Measurements from ENCODE around the gene KRTAP9-2.
"Not testable (repeated sequence)": the region's sequence is repeated elsewhere in the genome, so short reads cannot be mapped to it uniquely, and the experiment has no call there.

KRTAP9-2 gene

DNA sequence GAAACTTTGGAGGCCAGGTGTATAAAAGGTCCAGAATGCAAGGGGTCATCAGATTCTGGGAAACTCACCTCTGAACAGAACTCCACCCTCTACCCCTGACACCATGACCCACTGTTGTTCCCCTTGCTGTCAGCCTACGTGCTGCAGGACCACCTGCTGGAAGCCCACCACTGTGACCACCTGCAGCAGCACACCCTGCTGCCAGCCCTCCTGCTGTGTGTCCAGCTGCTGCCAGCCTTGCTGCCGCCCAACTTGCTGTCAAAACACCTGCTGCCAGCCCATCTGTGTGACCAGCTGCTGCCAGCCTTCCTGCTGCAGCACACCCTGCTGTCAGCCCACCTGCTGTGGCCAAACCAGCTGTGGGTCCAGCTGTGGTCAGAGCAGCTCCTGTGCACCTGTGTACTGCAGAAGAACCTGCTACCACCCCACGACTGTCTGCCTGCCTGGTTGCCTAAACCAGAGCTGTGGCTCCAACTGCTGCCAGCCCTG lies 11.5 kb downstream of the KRTAP9-2 start, which contains the start of gene KRTAP9-8:
Gene KRTAP9-8 (plus strand): TSS at position 51 of the 489 bp plus-strand sequence. CDS start 53 bp downstream, at position 104.
- DNase-seq, result not testable (repeated sequence)

DNA sequence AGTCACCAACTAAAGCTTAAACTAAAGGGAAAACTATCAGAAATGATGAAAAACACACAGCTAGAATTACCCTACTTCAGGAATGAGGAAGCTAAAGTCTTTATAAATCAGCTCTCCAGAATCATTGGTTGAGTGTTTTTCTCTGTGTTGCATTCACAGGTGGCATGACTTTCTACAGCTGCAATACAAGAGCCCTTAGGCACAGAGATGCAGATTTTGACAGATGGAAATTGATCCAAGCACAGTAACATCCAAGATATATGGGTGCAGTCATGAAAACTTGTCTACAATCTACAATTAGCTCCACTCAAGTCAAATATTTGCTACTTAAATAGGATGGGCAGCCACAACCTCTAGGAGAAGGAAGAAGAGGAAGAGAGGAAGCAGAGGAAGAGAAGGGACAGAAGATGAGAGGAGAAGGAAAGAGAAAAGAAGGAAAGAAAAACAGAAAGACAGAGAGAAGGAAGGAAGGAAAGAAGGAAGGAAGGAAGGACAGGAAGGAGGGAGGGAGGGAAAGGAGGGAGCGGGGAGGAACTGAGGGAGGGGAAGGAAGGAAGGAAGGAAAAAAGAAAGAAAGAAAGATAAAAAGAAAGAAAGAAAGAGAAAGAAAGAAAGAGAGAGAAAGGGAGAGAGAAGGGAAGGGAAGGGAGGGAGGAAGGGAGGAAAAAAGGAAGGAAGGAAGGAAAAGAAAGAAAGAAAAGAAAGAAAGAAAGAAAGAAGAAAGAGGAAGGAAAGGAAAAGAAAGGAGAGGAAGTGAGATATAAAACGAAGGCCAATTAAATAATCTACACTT lies 20.7 kb downstream of the KRTAP9-2 start:
- DNase-seq, result not testable (repeated sequence)

DNA sequence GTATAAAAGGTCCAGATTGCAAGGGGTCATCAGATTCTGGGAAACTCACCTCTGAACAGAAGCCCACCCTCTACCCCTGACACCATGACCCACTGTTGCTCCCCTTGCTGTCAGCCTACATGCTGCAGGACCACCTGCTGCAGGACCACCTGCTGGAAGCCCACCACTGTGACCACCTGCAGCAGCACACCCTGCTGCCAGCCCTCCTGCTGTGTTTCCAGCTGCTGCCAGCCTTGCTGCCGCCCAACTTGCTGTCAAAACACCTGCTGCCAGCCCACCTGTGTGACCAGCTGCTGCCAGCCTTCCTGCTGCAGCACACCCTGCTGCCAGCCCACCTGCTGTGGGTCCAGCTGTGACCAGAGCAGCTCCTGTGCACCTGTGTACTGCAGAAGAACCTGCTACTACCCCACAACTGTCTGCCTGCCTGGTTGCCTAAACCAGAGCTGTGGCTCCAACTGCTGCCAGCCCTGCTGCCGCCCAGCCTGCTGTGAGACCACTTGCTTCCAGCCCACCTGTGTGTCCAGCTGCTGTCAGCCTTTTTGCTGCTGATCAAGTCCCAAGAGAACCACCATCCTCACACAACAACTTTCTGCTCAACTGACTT lies 23.3 kb downstream of the KRTAP9-2 start, which contains the start of gene KRTAP9-4:
Gene KRTAP9-4 (plus strand): TSS at position 51 of the 604 bp plus-strand sequence. CDS start 34 bp downstream, at position 85.
- DNase-seq, result not testable (repeated sequence)

DNA sequence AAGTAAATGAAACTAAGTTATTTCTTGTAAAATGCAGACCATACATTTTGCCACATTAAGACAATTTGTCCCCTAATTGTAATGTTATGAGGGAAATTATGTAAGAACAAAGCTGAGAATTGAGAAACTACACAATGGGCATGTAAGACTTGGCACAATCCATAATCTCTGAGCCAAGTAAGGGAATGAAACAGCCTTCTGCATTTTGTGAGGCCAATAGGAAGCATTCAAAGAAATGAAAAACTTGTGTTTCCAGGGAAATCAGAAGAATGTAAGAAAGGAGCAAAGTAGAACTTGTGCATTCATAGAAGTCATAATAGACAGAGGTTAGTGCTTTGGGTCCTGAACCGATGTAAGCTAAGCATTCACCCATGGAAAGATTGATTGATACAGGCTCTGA lies 24.8 kb downstream of the KRTAP9-2 start:
- no peak for DNase-seq

DNA sequence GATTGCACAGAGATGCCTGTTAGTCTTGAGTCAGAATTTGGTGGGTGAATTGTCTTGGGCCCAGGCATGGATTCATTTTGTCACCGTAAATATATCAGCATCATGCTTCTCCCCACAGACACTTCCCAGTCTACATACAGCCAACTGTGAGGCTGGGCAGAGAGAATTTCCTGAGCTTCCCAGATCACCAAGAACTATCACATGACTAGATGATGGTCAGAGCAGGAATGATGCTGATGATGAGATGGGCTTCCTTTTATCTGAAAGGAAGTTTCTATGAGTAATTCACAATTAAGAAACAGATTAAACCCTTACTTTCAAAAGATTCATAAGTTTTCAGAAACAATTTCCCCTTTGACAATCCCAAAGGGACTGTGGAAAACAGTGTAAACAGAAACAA lies 28.4 kb downstream of the KRTAP9-2 start:
- no peak for DNase-seq

DNA sequence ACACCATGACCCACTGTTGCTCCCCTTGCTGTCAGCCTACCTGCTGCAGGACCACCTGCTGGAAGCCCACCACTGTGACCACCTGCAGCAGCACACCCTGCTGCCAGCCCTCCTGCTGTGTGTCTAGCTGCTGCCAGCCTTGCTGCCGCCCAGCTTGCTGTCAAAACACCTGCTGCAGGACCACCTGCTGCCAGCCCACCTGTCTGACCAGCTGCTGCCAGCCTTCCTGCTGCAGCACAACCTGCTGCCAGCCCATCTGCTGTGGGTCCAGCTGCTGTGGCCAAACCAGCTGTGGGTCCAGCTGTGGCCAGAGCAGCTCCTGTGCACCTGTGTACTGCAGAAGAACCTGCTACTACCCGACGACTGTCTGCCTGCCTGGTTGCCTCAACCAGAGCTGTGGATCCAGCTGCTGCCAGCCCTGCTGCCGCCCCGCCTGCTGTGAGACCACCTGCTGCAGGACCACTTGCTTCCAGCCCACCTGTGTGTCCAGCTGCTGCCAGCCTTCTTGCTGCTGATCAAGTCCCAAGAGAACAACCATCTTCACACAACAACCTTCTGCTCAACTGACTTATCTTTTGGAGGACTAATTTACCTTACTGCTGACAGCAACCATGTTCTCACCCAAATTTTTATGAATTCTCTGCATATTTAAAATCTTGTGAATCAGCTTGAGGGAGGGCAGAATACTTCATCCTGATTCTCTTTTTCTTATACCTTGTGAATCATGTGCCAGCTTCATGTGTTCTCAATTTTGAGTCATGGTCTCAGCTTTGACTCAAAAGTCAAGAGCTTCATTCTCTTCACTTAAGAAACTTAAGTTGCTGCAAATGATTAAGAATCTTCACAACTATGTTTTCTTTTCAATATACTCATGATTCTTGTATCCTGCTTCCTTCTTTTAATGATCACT lies 29.2 kb downstream of the KRTAP9-2 start, which contains the start of gene KRTAP9-9:
Gene KRTAP9-9 (plus strand): TSS at position 4 of the 910 bp plus-strand sequence.
- not testable (repeated sequence) for DNase-seq

DNA sequence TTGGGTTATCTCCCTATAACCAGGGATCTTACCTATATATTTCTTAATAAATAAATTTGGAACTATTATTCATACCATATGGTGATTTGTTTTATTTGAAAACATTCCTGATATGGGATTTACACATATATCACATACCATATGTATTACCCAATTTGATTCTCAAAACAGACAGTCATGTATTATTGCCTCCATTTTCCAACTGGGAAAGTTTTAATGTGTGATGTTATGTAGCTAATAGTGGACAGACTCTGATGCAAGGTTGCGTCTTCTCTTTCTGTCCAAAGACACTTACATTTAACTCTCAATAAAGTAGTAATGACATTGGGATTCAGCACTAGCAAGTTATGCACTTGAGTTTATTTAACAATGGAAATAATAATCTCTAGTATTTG lies 29.8 kb downstream of the KRTAP9-2 start:
- DNase-seq, result no peak

DNA sequence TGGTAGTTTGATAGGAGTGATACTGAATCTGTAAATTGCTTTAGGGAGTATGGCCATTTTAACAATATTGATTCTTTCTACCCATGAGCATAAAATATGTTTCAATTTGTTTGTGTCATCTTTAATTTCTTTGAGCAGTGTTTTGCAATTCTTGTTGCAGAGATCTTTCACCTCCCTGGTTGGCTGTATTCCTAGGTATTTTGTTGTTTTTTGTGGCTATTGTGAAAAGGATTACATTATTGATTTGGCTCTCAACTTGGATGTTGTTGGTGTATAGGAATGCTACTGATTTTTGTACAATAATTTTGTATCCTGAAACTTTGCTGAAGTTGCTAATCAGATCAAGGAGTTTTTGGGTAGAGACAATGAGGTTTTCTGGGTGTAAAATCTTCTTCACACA lies 32.0 kb downstream of the KRTAP9-2 start:
- no peak for DNase-seq

DNA sequence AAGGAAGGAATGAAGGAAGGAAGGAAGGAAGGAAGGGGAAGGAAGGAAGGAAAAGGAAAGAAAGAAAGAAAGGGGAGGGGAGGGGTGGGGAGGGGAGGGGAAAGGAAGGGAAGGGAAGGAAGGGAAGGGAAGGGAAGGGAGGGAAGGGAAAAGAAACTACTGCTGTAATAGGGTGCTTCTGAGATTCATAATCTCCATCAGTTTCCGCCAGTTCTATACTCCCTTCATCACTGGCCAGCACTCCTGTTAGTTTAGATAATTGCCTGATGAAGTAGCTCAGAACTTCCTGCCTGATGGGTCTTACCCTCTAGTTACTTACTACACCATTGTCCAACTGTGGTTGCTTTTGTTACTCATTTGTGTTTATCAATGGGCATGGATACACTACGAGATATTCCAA lies 36.8 kb downstream of the KRTAP9-2 start:
- no peak for DNase-seq

DNA sequence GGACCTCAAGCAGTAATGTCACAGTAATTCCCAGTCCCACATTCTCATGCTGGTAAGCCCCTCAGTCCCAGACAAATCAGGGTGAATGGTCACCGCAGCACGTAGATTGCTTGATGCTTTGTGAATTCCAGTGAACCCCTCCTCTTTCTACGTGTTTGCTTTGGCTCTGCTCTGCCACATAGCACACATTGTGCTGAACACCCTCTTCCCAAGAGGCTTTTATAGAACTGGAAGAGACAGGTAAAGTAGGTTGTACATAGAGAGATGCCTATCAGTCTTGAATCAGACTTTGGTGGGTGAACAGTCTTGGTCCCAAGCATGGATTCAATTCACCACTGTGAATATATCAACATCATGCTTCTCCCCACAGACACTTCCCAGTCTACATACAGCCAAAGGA lies 38.2 kb downstream of the KRTAP9-2 start:
- DNase-seq, result no peak

DNA sequence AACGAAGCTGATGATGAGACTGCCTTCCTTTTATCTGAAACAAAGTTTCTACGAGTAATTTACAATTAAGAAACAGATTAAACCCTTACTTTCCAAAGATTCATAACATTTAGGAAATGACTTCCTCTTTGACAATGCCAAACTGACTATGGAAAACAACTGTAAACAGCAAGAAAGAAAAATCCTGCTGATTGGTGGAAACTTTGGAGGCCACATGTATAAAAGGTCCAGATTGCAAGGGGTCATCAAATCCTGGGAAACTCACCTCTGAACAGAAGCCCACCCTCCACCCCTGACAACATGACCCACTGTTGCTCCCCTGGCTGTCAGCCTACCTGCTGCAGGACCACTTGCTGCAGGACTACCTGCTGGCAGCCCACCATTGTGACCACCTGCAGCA lies 38.6 kb downstream of the KRTAP9-2 start, which contains the start of gene KRTAP9-6:
Gene KRTAP9-6 (plus strand): TSS at position 301 of the 400 bp plus-strand sequence. CDS start 0 bp downstream, at position 301.
- DNase-seq, result no peak

DNA sequence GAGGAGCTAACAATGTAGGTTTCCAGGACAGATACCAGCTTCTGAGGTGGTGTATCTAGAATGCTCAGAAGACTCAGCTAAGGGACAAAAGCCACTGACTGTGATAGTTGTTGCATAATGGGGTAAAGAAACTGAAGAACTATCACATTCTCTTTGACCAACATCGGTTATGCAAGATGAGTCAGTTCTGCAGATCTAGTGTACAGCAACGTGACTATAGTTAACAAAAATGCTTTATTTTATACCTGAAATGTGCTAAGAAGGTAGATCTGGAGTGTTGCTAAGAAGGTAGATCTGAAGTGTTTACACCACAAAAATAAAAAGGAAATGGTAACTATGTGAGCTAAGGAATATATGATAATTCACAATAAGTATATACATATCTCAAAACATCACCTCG lies 41.3 kb downstream of the KRTAP9-2 start:
- no peak for DNase-seq

DNA sequence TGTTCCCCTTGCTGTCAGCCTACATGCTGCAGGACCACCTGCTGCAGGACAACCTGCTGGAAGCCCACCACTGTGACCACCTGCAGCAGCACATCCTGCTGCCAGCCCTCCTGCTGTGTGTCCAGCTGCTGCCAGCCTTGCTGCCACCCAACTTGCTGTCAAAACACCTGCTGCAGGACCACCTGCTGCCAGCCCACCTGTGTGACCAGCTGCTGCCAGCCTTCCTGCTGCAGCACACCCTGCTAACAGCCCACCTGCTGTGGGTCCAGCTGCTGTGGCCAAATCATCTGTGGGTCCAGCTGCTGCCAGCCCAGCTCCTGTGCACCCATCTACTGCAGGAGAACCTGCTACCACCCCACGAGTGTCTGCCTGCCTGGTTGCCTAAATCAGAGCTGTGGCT lies 44.9 kb downstream of the KRTAP9-2 start:
- DNase-seq, result not testable (repeated sequence)

DNA sequence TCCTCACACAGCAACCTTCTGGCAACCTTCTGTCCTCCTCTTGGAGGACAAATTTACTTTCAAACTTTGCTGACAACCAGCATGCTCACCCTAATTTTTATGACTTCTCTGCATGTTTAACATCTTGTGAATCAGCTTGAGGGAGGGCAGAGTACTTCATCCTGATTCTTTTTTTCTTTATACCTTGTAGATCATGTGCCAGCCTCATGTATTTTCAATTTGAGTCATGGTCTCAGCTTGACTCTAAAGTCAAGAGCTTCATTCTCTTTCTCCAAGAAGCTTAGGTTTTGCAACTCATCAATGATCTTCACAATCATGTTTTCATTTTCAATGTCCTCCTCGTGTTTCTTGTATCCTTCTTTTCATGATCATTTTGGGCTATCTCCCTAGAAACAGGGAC lies 45.4 kb downstream of the KRTAP9-2 start:
- DNase-seq, result no peak

DNA sequence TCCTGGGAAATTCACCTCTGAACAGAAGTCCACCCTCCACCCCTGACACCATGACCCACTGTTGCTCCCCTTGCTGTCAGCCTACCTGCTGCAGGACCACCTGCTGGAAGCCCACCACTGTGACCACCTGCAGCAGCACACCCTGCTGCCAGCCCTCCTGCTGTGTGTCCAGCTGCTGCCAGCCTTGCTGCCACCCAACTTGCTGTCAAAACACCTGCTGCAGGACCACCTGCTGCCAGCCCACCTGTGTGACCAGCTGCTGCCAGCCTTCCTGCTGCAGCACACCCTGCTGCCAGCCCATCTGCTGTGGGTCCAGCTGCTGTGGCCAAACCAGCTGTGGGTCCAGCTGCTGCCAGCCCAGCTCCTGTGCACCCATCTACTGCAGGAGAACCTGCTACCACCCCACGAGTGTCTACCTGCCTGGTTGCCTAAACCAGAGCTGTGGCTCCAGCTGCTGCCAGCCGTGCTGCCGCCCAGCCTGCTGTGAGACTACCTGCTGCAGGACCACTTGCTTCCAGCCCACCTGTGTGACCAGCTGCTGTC lies 49.3 kb downstream of the KRTAP9-2 start, which contains the start of gene KRTAP9-7:
Gene KRTAP9-7 (plus strand): TSS at position 51 of the 543 bp plus-strand sequence. CDS start 0 bp downstream, at position 51.
- DNase-seq, result not testable (repeated sequence)
